ENCODE results near the gene RIC8B.
"Not testable (repeated sequence)": the region's sequence is repeated elsewhere in the genome, so short reads cannot be mapped to it uniquely, and the experiment has no call there.

Gene RIC8B

GRCh38 chr12:106774005-106774807, at the start of gene RIC8B:
TSS of gene RIC8B (plus strand) at chr12:106774682. CDS start at chr12:106774746, 64 bp downstream.
- Histone ChIP-seq H3K9ac (ENCODE audit: low read depth in 1 of 2, low read length in 2 of 2) (peak within 1 kb of the TSS; percentile 83 to 90), H3K27me3 (ENCODE audit: control insufficient read depth in 2 of 2, insufficient read depth in 2 of 2, low read length in 2 of 2) (no peaks in the 10 kb centered on the region), H3K4me1 (ENCODE audit: control insufficient read depth in 2 of 2, insufficient read depth in 2 of 2, low read length in 2 of 2) (peaks cover 5 to 16% of the 10 kb centered on the region in 2 donors), H3K9me3 (ENCODE audit: control insufficient read depth in 2 of 2, low read length in 2 of 2) (no peaks in the 10 kb centered on the region), H3K36me3 (ENCODE audit: control insufficient read depth in 2 of 2, insufficient read depth in 2 of 2, low read length in 2 of 2) (no peaks in the 10 kb centered on the region), H3K4me3 (ENCODE audit: low read length in 2 of 2) (peak within 1 kb of the TSS; percentile 90 to 95), H3K27ac (ENCODE audit: low read depth in 2 of 2, low read length in 2 of 2) (peak within 1 kb of the TSS; percentile 91 to 93)

GRCh38 chr12:106724934-106725333, 49.5 kb upstream of the RIC8B start:
- no peak overlapping the region for H3K27ac ChIP-seq (ENCODE audit: low read depth in 2 of 2, low read length in 2 of 2)
- H3K4me3 ChIP-seq (ENCODE audit: low read length in 2 of 2): no peak overlapping the region
- H3K27me3 ChIP-seq (ENCODE audit: control insufficient read depth in 2 of 2, insufficient read depth in 2 of 2, low read length in 2 of 2): no peaks in the 10 kb centered on the region
- H3K36me3 ChIP-seq (ENCODE audit: control insufficient read depth in 2 of 2, insufficient read depth in 2 of 2, low read length in 2 of 2): no peaks in the 10 kb centered on the region
- no peaks in the 10 kb centered on the region for H3K4me1 ChIP-seq (ENCODE audit: control insufficient read depth in 2 of 2, insufficient read depth in 2 of 2, low read length in 2 of 2)
- no peaks in the 10 kb centered on the region for H3K9me3 ChIP-seq (ENCODE audit: control insufficient read depth in 2 of 2, low read length in 2 of 2)
- no peak overlapping the region for H3K9ac ChIP-seq (ENCODE audit: low read depth in 1 of 2, low read length in 2 of 2)

GRCh38 chr12:106726603-106727202, 47.8 kb upstream of the RIC8B start:
- not testable (repeated sequence) for H3K27ac ChIP-seq (ENCODE audit: low read depth in 2 of 2, low read length in 2 of 2); H3K4me3 ChIP-seq (ENCODE audit: low read length in 2 of 2); H3K9me3 ChIP-seq (ENCODE audit: control insufficient read depth in 2 of 2, low read length in 2 of 2); H3K9ac ChIP-seq (ENCODE audit: low read depth in 1 of 2, low read length in 2 of 2); H3K27me3 ChIP-seq (ENCODE audit: control insufficient read depth in 2 of 2, insufficient read depth in 2 of 2, low read length in 2 of 2); H3K36me3 ChIP-seq (ENCODE audit: control insufficient read depth in 2 of 2, insufficient read depth in 2 of 2, low read length in 2 of 2); H3K4me1 ChIP-seq (ENCODE audit: control insufficient read depth in 2 of 2, insufficient read depth in 2 of 2, low read length in 2 of 2)

- Histone ChIP-seq H3K9ac (ENCODE audit: low read depth in 1 of 2, low read length in 2 of 2) (no peak overlapping the region), H3K4me3 (ENCODE audit: low read length in 2 of 2) (no peak overlapping the region), H3K4me1 (ENCODE audit: control insufficient read depth in 2 of 2, insufficient read depth in 2 of 2, low read length in 2 of 2) (no peaks in the 10 kb centered on the region), H3K9me3 (ENCODE audit: control insufficient read depth in 2 of 2, low read length in 2 of 2) (no peaks in the 10 kb centered on the region), H3K27ac (ENCODE audit: low read depth in 2 of 2, low read length in 2 of 2) (no peak overlapping the region), H3K36me3 (ENCODE audit: control insufficient read depth in 2 of 2, insufficient read depth in 2 of 2, low read length in 2 of 2) (no peaks in the 10 kb centered on the region), H3K27me3 (ENCODE audit: control insufficient read depth in 2 of 2, insufficient read depth in 2 of 2, low read length in 2 of 2) (peaks cover 0 to 2% of the 10 kb centered on the region in 2 donors)
Measured at GRCh38 chr12:106729611-106730010, 44.9 kb upstream of the RIC8B start.

GRCh38 chr12:106732890-106733289, 41.6 kb upstream of the RIC8B start:
- Histone ChIP-seq H3K4me3 (ENCODE audit: low read length in 2 of 2) (no peak overlapping the region), H3K36me3 (ENCODE audit: control insufficient read depth in 2 of 2, insufficient read depth in 2 of 2, low read length in 2 of 2) (no peaks in the 10 kb centered on the region), H3K27ac (ENCODE audit: low read depth in 2 of 2, low read length in 2 of 2) (no peak overlapping the region), H3K27me3 (ENCODE audit: control insufficient read depth in 2 of 2, insufficient read depth in 2 of 2, low read length in 2 of 2) (peaks cover 0 to 2% of the 10 kb centered on the region in 2 donors), H3K4me1 (ENCODE audit: control insufficient read depth in 2 of 2, insufficient read depth in 2 of 2, low read length in 2 of 2) (no peaks in the 10 kb centered on the region), H3K9ac (ENCODE audit: low read depth in 1 of 2, low read length in 2 of 2) (no peak overlapping the region), H3K9me3 (ENCODE audit: control insufficient read depth in 2 of 2, low read length in 2 of 2) (no peaks in the 10 kb centered on the region)

GRCh38 chr12:106733660-106734059, 40.8 kb upstream of the RIC8B start:
- no peaks in the 10 kb centered on the region for H3K4me1 ChIP-seq (ENCODE audit: control insufficient read depth in 2 of 2, insufficient read depth in 2 of 2, low read length in 2 of 2)

GRCh38 chr12:106736051-106736957, 38.2 kb upstream of the RIC8B start:
- Histone ChIP-seq H3K27ac (ENCODE audit: low read depth in 2 of 2, low read length in 2 of 2) (no peak overlapping the region), H3K9me3 (ENCODE audit: control insufficient read depth in 2 of 2, low read length in 2 of 2) (no peaks in the 10 kb centered on the region), H3K27me3 (ENCODE audit: control insufficient read depth in 2 of 2, insufficient read depth in 2 of 2, low read length in 2 of 2) (peaks cover 0 to 2% of the 10 kb centered on the region in 2 donors), H3K4me3 (ENCODE audit: low read length in 2 of 2) (no peak overlapping the region), H3K4me1 (ENCODE audit: control insufficient read depth in 2 of 2, insufficient read depth in 2 of 2, low read length in 2 of 2) (peaks cover 0 to 11% of the 10 kb centered on the region in 2 donors), H3K36me3 (ENCODE audit: control insufficient read depth in 2 of 2, insufficient read depth in 2 of 2, low read length in 2 of 2) (no peaks in the 10 kb centered on the region), H3K9ac (ENCODE audit: low read depth in 1 of 2, low read length in 2 of 2) (no peak overlapping the region)

More at GRCh38 chr12:106733660-106734059, 40.8 kb upstream of the RIC8B start:
- no peaks in the 10 kb centered on the region for H3K36me3 ChIP-seq (ENCODE audit: control insufficient read depth in 2 of 2, insufficient read depth in 2 of 2, low read length in 2 of 2)
- H3K27ac ChIP-seq (ENCODE audit: low read depth in 2 of 2, low read length in 2 of 2): no peak overlapping the region
- no peak overlapping the region for H3K9ac ChIP-seq (ENCODE audit: low read depth in 1 of 2, low read length in 2 of 2)
- H3K9me3 ChIP-seq (ENCODE audit: control insufficient read depth in 2 of 2, low read length in 2 of 2): no peaks in the 10 kb centered on the region
- no peak overlapping the region for H3K4me3 ChIP-seq (ENCODE audit: low read length in 2 of 2)
- peaks cover 0 to 2% of the 10 kb centered on the region in 2 donors for H3K27me3 ChIP-seq (ENCODE audit: control insufficient read depth in 2 of 2, insufficient read depth in 2 of 2, low read length in 2 of 2)

GRCh38 chr12:106739318-106739717, 35.2 kb upstream of the RIC8B start:
- Histone ChIP-seq H3K4me1 (ENCODE audit: control insufficient read depth in 2 of 2, insufficient read depth in 2 of 2, low read length in 2 of 2) (peaks cover 0 to 11% of the 10 kb centered on the region in 2 donors), H3K27me3 (ENCODE audit: control insufficient read depth in 2 of 2, insufficient read depth in 2 of 2, low read length in 2 of 2) (no peaks in the 10 kb centered on the region), H3K9ac (ENCODE audit: low read depth in 1 of 2, low read length in 2 of 2) (no peak overlapping the region), H3K27ac (ENCODE audit: low read depth in 2 of 2, low read length in 2 of 2) (peak overlapping the region in 1 of 2 donors; percentile 14), H3K4me3 (ENCODE audit: low read length in 2 of 2) (no peak overlapping the region), H3K36me3 (ENCODE audit: control insufficient read depth in 2 of 2, insufficient read depth in 2 of 2, low read length in 2 of 2) (no peaks in the 10 kb centered on the region), H3K9me3 (ENCODE audit: control insufficient read depth in 2 of 2, low read length in 2 of 2) (no peaks in the 10 kb centered on the region)

GRCh38 chr12:106739815-106740530, 34.5 kb upstream of the RIC8B start:
- Histone ChIP-seq H3K4me3 (ENCODE audit: low read length in 2 of 2) (peak overlapping the region; percentile 0 to 36), H3K9ac (ENCODE audit: low read depth in 1 of 2, low read length in 2 of 2) (no peak overlapping the region), H3K36me3 (ENCODE audit: control insufficient read depth in 2 of 2, insufficient read depth in 2 of 2, low read length in 2 of 2) (no peaks in the 10 kb centered on the region), H3K27ac (ENCODE audit: low read depth in 2 of 2, low read length in 2 of 2) (peak overlapping the region in 1 of 2 donors; percentile 14), H3K4me1 (ENCODE audit: control insufficient read depth in 2 of 2, insufficient read depth in 2 of 2, low read length in 2 of 2) (peaks cover 0 to 11% of the 10 kb centered on the region in 2 donors), H3K27me3 (ENCODE audit: control insufficient read depth in 2 of 2, insufficient read depth in 2 of 2, low read length in 2 of 2) (no peaks in the 10 kb centered on the region), H3K9me3 (ENCODE audit: control insufficient read depth in 2 of 2, low read length in 2 of 2) (no peaks in the 10 kb centered on the region)
